Panc1 (cell line): ENCODE measurements around the gene SATB2. TPM values are rescaled to one million over a fixed set of nuclear protein-coding genes. Genes with fewer than 3 reads are reported as not detected.

Experiments used
- ATAC-seq: fragments of 200-7000 bp; cut with Tn5 transposase; 2 replicates; pipeline ENCODE4 v1.9.1; 2020; ENCODE audit warnings: mild to moderate bottlenecking, moderate library complexity
- BruUV-seq: library from RNA; stranded (reverse); fragments of 400-500 nt; replicated peaks from 2 replicates; lab custom pipeline; 2021; lab: Mats Ljungman, UMichigan
- CTCF ChIA-PET: fragments of 300-600 bp; sonication (Branson Sonifier 250); formaldehyde crosslinking; loops from one replicate; lab custom pipeline; 2022; ENCODE audit warnings: antibody characterized with exemption; lab: Charles Lee
- POLR2A ChIA-PET: fragments of 300-600 bp; sonication (Branson Sonifier 250); formaldehyde crosslinking; loops from one replicate; lab custom pipeline; 2022; ENCODE audit warnings: antibody characterized with exemption; lab: Charles Lee
- DNase-seq: peaks from one replicate; pipeline ENCODE4 v3.0.0-alpha.2; 2010; ENCODE audit warnings: low read depth, low spot score
- H3K27ac ChIP-seq: 2 replicates; pipeline ENCODE4 v1.5.1; 2011; ENCODE audit warnings: mild to moderate bottlenecking, low read length, inconsistent platforms
- H3K27me3 ChIP-seq: fragments of 200-500 bp; sonication (Bioruptor generic); 2 replicates; pipeline ENCODE4 v1.6.0; 2014; ENCODE audit warnings: low read length, inconsistent platforms; ENCODE audit not compliant: control insufficient read depth, insufficient read depth
- H3K36me3 ChIP-seq: fragments of 200-500 bp; sonication (Bioruptor generic); 2 replicates; pipeline ENCODE4 v1.5.1; 2014; ENCODE audit warnings: inconsistent platforms, mild to moderate bottlenecking, low read length, moderate library complexity; ENCODE audit not compliant: control insufficient read depth, insufficient read depth
- H3K4me1 ChIP-seq: 2 replicates; pipeline ENCODE4 v1.5.1; 2011; ENCODE audit warnings: inconsistent platforms, mild to moderate bottlenecking, low read length, moderate library complexity; ENCODE audit not compliant: control insufficient read depth, insufficient read depth
- H3K4me3 ChIP-seq, 2 experiments: 2 replicates each; pipeline ENCODE4 v1.5.1; 2011 to 2012; ENCODE audit warnings: low read depth in 2 of 2, low read length in 2 of 2, mild to moderate bottlenecking in 2 of 2, inconsistent platforms in 1 of 2, moderate library complexity in 1 of 2
- H3K9me3 ChIP-seq: fragments of 200-500 bp; sonication (Bioruptor generic); 2 replicates; pipeline ENCODE4 v1.5.1; 2014; ENCODE audit warnings: low read depth, mild to moderate bottlenecking, inconsistent platforms, low read length, moderate library complexity; ENCODE audit not compliant: control insufficient read depth, insufficient read depth
- CTCF ChIP-seq: fragments of 450-650 bp; IDR thresholded peaks from 2 replicates; pipeline ENCODE4 v1.5.1; 2017; ENCODE audit warnings: mild to moderate bottlenecking
- POLR2AphosphoS5 ChIP-seq: IDR thresholded peaks from 2 replicates; pipeline ENCODE4 v1.6.1; 2012; ENCODE audit warnings: mild to moderate bottlenecking, low read depth, low read length, moderate library complexity
- REST ChIP-seq, 2 experiments: IDR thresholded peaks; 2 replicates each; pipeline ENCODE4 v1.6.1; 2011 to 2012; ENCODE audit warnings: low read depth in 2 of 2, control low read depth in 1 of 2, low read length in 1 of 2, mild to moderate bottlenecking in 1 of 2, moderate library complexity in 1 of 2; ENCODE audit not compliant: insufficient read depth in 1 of 2
- SIN3A ChIP-seq: IDR thresholded peaks from 2 replicates; pipeline ENCODE4 v1.6.1; 2012; ENCODE audit warnings: low read depth, mild to moderate bottlenecking, low read length, moderate library complexity, borderline replicate concordance; ENCODE audit not compliant: insufficient read depth
- TCF7L2 ChIP-seq: IDR thresholded peaks from 2 replicates; pipeline ENCODE4 v1.6.1; 2011; ENCODE audit warnings: mild to moderate bottlenecking, low read depth, low read length, inconsistent platforms
- in situ Hi-C: cut with HindIII; loops from 2 replicates; pipeline ENCODE4 v1.10.0; 2016; ENCODE audit warnings: low sequenced_read_pairs, low pct_unique_long_range_greater_than_20kb
- intact Hi-C: fragments of 100-400 bp; cut with micrococcal nuclease; formaldehyde crosslinking; loops from one replicate; pipeline ENCODE4 v1.10.0; 2022; ENCODE audit not compliant: unreplicated experiment
- total RNA-seq: library from RNA; stranded (reverse); gene quantifications from one replicate; pipeline ENCODE4 v1.2.1, GENCODE V29; 2021; ENCODE audit not compliant: unreplicated experiment

Gene SATB2
- total RNA-seq, 1 experiment from 2014 or later, result 43.2 TPM

- H3K36me3 ChIP-seq, result peaks cover 19% of the 10 kb centered on the region
- intact Hi-C loops (no loop called here), in situ Hi-C loops (no loop called here)
- ATAC-seq (no peak), DNase-seq (no peak)
- ChIA-PET POLR2A (no interaction called here), CTCF (no interaction called here)
- H3K4me1 ChIP-seq, result peaks cover 8% of the 10 kb centered on the region
- no peaks in the 10 kb centered on the region for H3K9me3 ChIP-seq
- no peak overlapping the region for H3K27ac ChIP-seq
- no peak overlapping the region for H3K4me3 ChIP-seq
- BruUV-seq, result no TSS peak
- TF ChIP-seq REST (IDR thresholded peaks at IDR 0.05; ENCODE audit: insufficient read depth in 1 of 2, low read depth in 2 of 2, low read length in 1 of 2), result no peak
- no peaks in the 10 kb centered on the region for H3K27me3 ChIP-seq
Measured at GRCh38 chr2:199409759-199410529, 47.8 kb downstream of the SATB2 start.

GRCh38 chr2:199407421-199407820, 50.3 kb downstream of the SATB2 start:
- POLR2A ChIA-PET, result no interaction called here
- TF ChIP-seq TCF7L2 (no peak), POLR2AphosphoS5 (no peak), SIN3A (no peak), CTCF (no peak), REST (IDR thresholded peaks at IDR 0.05; ENCODE audit: insufficient read depth in 1 of 2, low read depth in 2 of 2, low read length in 1 of 2) (no peak)

More at GRCh38 chr2:199407421-199407820, 50.3 kb downstream of the SATB2 start:
- CTCF ChIA-PET, result no interaction called here
- Histone ChIP-seq H3K9me3 (no peaks in the 10 kb centered on the region), H3K27ac (no peak overlapping the region), H3K4me1 (peaks cover 8% of the 10 kb centered on the region), H3K27me3 (no peaks in the 10 kb centered on the region), H3K36me3 (peaks cover 27% of the 10 kb centered on the region), H3K4me3 (no peak overlapping the region)
- in situ Hi-C loops, result no loop called here
- ATAC-seq (no peak), DNase-seq (no peak)
- no TSS peak for BruUV-seq
- intact Hi-C loops, result no loop called here
